HG02798 (cell line): Measurements from ENCODE around the gene PACS2.

Experiments used
- ATAC-seq: cut with Tn5 transposase; IDR thresholded peaks from one replicate; pipeline ENCODE4 v1.9.1; 2021; ENCODE audit warnings: mild to moderate bottlenecking; ENCODE audit not compliant: unreplicated experiment, poor library complexity

The PACS2 gene

DNA sequence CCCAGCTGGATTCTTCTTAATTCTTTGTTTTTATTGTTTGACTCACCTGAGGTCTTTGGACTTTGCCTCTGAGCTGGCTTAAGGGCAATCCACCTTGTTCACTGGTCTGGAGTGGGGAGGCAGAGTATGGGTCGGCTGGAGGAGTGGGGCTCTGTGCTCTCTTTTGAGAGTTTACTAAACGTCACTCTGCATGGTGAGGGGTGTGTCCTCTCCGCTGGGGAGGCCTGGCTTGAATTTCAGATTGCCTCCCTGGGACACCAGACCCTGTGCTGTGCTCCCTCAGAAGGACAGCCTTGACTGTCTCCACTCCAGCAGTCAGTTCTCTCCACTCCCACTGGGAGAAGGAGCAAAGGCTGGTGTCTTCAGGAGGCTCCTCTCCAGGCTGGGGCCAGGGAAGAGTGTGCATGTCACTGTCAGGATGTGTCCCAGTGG lies 103.2 kb downstream of the PACS2 start:
- no peak for ATAC-seq

- ATAC-seq = no peak
Measured at GRCh38 chr14:105418269-105419194, 104.0 kb downstream of the PACS2 start.

DNA sequence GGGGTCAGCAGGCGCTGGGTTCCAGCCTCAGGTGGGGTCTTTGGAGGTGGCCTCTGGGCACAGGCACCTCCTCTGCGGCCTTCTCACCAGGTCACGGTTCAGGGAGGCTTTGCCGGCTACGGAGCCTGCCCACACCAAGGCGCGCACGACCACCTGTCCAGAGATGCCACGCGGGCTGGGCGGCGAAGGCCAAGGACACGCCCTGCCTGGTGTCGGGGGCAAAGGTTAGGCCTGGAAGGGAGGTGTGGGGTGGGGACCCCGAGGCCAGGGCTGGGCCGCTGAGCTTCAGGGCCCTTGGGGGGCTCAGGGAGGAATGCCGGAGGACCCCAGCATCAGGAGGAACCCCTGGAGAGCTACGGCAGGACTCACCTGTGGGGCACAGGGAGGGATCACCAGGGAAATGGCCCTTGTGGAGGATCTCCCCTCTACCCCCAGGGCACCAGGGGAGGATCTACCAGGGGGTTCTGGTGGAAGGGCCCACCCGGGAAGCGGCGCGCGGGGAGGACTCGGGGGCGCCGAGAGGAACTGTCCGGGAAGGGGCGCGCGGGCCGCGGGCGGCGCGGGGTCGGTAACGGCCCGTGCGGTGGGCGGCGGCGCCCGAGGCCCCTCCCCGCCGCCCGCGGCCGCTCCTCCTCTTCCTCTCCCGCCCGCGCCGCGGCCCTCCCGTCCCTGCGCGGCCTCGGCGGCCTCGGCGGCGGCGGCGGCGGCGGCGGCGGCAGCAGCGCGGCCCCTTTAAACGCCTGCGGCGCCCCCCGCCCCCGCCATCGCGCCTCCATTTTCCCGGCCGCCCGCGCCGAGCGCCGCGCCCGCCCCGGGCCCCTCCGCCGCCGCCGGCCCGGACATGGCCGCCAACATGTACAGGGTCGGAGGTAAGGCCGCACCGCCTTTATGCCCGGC lies 104.9 kb downstream of the PACS2 start, which contains the start of gene MTA1:
Gene MTA1, plus strand, starts transcription at position 633 of the 897 bp plus-strand sequence. Its CDS starts 209 bp downstream, at position 842.
- ATAC-seq = peak; percentile 58

- no peak for ATAC-seq
Measured at GRCh38 chr14:105420101-105420973, 105.8 kb downstream of the PACS2 start.

DNA sequence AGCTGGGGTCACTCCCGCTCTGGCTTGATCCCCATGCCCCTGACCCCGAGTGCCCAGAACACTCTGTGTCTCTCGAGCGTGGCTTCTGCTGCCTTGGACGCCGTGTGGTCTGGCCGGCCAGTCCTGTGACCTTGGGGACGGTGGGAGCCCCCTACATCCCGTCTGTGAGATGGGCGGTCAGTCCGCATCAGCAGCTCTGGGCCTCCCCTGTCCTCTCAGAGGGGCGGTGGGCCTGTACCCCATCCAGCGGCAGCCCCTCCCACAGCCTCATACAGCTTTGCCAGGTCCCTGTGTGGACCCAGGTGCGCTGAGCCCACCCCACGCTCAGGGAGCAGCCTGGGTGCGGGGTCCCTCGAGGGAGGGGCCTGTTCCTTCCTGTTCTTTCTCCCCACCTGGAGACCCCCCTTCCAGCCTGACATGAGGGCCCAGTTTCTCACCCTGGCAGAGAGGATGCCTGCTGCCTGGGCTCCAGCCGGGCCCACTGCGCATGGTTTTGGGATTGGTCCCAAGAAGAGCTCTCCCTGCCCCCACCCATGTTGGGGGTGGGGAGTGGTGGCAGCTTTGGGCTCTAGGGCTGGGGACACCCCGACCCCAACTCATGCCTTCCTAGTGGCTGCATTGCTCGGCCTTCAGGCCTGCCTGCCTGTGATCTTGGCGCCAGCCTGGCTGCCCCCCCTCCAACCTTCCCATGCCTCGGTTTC lies 106.6 kb downstream of the PACS2 start:
- ATAC-seq = no peak

DNA sequence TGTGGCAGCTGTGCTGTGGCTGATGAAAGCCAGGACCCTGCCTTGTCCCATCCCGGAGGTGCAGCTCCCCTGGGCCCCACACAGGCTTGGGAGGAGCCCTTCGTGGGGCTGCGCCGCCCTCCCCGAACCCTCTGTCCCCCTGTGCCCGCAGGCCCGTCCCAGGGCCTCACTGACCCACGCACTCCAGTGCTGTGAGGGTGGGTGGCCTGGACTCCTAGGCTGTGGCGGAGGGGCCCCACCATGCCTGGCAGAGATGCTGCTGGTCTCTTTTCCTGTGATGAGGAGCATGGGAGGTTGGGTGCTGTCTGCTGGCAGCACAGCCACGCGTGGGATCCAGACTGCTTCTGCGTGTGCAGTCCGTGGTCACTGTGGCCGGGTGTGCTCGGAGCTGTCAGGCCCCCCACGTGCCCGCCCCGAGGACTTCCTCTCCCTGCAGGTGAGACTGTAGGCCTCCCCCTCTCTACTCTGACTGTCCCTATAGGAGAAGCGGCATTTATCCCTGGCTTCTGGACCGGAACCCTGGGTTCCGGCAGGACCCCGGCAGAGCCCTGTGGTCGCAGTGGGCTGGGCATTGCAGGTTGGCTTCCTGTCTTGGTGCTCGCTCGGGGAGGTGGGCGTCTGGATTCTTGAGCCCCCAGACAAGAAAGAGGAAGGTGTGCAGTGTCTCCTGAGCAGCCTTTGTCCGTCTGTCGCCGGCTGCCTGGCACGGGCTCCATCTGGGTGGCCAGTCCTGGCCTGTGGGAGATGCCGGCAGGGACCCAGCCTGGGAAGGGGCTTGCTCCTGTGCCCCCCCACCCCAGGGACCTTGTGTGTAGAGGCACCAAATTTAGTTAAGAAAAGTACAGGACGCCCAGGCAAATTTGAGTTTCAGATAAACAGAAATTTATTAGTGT lies 107.4 kb downstream of the PACS2 start:
- ATAC-seq = no peak

GRCh38 chr14:105422695-105423487 lies 108.3 kb downstream of the PACS2 start:
- ATAC-seq = no peak

GRCh38 chr14:105423488-105424195 lies 109.1 kb downstream of the PACS2 start:
- ATAC-seq = no peak

GRCh38 chr14:105424861-105425260 lies 110.3 kb downstream of the PACS2 start:
- ATAC-seq = no peak

DNA sequence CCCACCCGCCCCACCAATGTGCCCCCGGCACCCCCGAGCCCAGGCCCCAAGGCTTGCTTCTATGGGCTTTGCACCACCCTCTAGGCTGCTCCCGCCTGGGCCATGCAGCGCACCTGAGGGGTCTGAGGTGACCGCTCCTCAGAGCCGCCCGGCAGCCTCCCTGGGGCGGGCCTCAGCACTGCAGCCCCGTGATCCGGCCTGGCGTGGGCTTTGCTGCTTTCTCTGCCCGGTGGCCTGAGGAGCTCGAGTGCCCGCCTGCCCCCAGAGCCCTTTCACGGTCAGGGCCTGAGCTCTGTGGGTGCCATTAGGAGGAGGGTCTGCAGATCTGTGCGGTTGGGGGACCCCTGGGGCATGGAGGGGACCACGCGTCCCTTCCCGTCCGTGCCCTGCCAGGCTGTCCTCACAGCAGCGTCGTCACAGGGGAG lies 111.3 kb downstream of the PACS2 start:
- no peak for ATAC-seq

- no peak for ATAC-seq
Measured at GRCh38 chr14:105426416-105427130, 112.0 kb downstream of the PACS2 start.

- ATAC-seq = no peak
Measured at GRCh38 chr14:105427412-105427811, 112.9 kb downstream of the PACS2 start.

DNA sequence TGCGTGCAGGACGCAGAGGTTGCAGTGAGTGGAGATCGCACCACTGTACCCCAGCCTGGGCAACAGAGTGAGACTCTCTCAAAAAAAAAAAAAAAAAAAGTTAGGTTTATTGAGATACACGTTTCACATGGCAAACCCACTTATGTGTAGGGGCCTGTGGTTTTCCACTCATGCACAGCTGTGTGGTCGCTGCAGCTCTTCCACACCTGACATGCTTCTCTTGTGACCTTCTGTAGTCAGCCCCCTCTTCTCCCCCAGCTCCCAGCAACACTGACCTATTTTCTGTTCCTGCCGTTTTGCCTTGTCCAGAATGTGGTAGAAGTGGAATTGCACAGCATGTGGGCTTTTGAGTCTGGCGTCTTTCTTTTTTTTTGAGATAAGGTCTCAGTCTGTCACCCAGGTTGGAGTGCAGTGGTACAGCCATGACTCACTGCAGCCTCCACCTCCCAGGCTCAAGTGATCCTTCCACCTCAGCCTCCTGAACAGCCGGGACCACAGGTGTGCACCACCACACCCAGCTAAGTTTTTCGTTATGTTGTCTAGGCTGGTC lies 113.5 kb downstream of the PACS2 start:
- ATAC-seq = no peak

- ATAC-seq = no peak
Measured at GRCh38 chr14:105430042-105430441, 115.5 kb downstream of the PACS2 start.

GRCh38 chr14:105430565-105430964 lies 116.0 kb downstream of the PACS2 start:
- ATAC-seq = no peak

DNA sequence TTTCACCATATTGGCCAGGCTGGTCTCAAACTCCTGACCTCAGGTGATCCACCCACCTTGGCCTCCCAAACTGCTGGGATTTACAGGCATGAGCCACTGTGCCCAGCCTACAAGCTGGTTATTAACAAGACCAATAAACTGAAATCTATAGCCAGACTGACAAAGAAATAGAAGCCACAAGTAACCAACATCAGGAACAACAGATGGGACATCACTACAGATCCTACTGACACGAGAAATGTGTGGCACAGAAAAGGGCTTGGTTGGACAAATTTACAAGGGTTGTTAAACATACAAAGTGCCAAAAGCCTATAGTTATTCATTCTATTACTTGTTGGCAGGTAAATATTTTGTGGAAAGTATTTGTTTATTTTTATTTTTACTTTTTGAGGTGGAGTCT lies 116.7 kb downstream of the PACS2 start:
- no peak for ATAC-seq
